Smooth muscle cell (in vitro differentiated cells): ENCODE results near the gene ARSJ. TPM values are rescaled to one million over a fixed set of nuclear protein-coding genes. Genes with fewer than 3 reads are reported as not detected.

ENCODE experiments used
- DNase-seq: peaks from one replicate; lab custom pipeline; 2025; ENCODE audit not compliant: unreplicated experiment; lab: John Stamatoyannopoulos, UW
- H2AFZ ChIP-seq: fragments of 200-600 bp; sonication (generic); 2 replicates; pipeline ENCODE4 v1.6.0; 2016; ENCODE audit warnings: antibody characterized with exemption, low read depth, mild to moderate bottlenecking
- H3F3A ChIP-seq: fragments of 200-600 bp; sonication (generic); 2 replicates; pipeline ENCODE4 v1.6.0; 2017; ENCODE audit warnings: antibody characterized with exemption, low read depth
- H3K27ac ChIP-seq: fragments of 200-600 bp; sonication (generic); 2 replicates; pipeline ENCODE4 v1.5.1; 2016; ENCODE audit warnings: low read depth, mild to moderate bottlenecking
- H3K27me3 ChIP-seq: fragments of 200-600 bp; sonication (generic); 2 replicates; pipeline ENCODE4 v1.6.1; 2016; ENCODE audit warnings: low read depth, mild to moderate bottlenecking
- H3K36me3 ChIP-seq: fragments of 200-600 bp; sonication (generic); 2 replicates; pipeline ENCODE4 v1.5.1; 2016; ENCODE audit warnings: low read depth
- H3K4me1 ChIP-seq: fragments of 200-600 bp; sonication (generic); 2 replicates; pipeline ENCODE4 v1.5.1; 2016; ENCODE audit warnings: low read depth
- H3K4me2 ChIP-seq: fragments of 200-600 bp; sonication (generic); 2 replicates; pipeline ENCODE4 v1.6.0; 2016; ENCODE audit warnings: mild to moderate bottlenecking
- H3K4me3 ChIP-seq: fragments of 200-600 bp; sonication (generic); 2 replicates; pipeline ENCODE4 v1.5.1; 2016; ENCODE audit warnings: mild to moderate bottlenecking
- H3K79me2 ChIP-seq: fragments of 200-600 bp; sonication (generic); 2 replicates; pipeline ENCODE4 v1.6.0; 2016; ENCODE audit warnings: low read depth, mild to moderate bottlenecking
- H3K9ac ChIP-seq: fragments of 200-600 bp; sonication (generic); 2 replicates; pipeline ENCODE4 v1.6.0; 2016; ENCODE audit warnings: low read depth
- H3K9me3 ChIP-seq: fragments of 200-600 bp; sonication (generic); replicated peaks from 2 replicates; pipeline ENCODE4 v1.5.1; 2016; ENCODE audit warnings: low read depth
- H4K20me1 ChIP-seq: fragments of 200-600 bp; sonication (generic); 2 replicates; pipeline ENCODE4 v1.6.0; 2016; ENCODE audit warnings: low read depth
- WGBS: methylation state at CpG from one replicate; pipeline ENCODE4 v1.1.7; 2016; ENCODE audit warnings: low lambda C conversion rate; 5-methylcytosine and 5-hydroxymethylcytosine counted together
- polyA plus RNA-seq: library from polyadenylated mRNA; unstranded; fragments of >200 nt; fragmentation: Nextera tagmentation; extraction: Ambion mirVana; gene quantifications from 2 replicates; pipeline ENCODE4 v1.2.1, GENCODE V29; 2016
- total RNA-seq: library from RNA; depleted of rRNA; stranded (reverse); fragments of >200 nt; gene quantifications from 2 replicates; pipeline ENCODE4 v1.2.3, GENCODE V29; 2014
- TF ChIP-seq, protein P1 (sequence below): fragments of 200-600 bp; sonication (generic); IDR thresholded peaks from 2 replicates; pipeline ENCODE4 v1.5.1; 2017; ENCODE audit warnings: borderline replicate concordance, mild to moderate bottlenecking, antibody characterized with exemption; ENCODE audit not compliant: insufficient read depth, poor library complexity, severe bottlenecking

The ARSJ gene
- total and polyA plus RNA-seq, 2 experiments from 2014 or later, result 7.9 to 8.8 TPM

- no peaks in the 10 kb centered on the region for H3K36me3 ChIP-seq
- H3K79me2 ChIP-seq, result peaks cover 18% of the 10 kb centered on the region
Measured at GRCh38 chr4:113967687-113968086, 11.8 kb downstream of the ARSJ start.

DNA sequence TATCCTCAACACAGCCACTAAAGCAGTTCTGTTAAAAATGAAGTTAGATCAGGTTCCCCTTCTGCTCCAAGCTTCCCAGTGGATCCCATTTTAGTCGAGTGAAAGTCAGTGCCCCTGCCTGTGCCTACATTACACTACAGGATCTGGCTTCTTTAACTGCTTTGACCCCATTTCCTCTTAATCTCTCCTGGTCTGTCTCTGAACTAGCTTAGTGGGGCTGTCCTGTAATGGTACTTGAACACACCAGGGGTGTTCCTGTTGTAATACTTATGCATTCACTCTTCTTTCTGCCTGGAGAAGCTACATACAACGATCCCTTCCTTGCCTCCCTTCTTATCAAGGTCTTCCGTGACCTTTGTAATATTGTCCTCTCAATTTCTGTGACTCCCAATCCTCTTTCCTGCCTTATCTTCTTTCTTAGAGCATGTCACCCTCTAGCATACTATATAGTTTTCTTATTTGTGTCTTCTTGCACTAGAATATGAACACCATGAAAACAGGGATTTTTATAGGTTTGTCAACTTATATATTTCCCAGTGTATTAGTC is 16.7 kb downstream of the ARSJ start:
- DNase-seq, result no peak
- Histone ChIP-seq H3K79me2 (peaks cover 10% of the 10 kb centered on the region), H3K4me3 (no peak overlapping the region), H2AFZ (no peak overlapping the region), H3K27ac (no peak overlapping the region), H3F3A (peaks cover 4% of the 10 kb centered on the region), H3K9me3 (no peaks in the 10 kb centered on the region), H3K27me3 (no peaks in the 10 kb centered on the region), H3K4me2 (no peak overlapping the region), H3K9ac (no peak overlapping the region), H3K4me1 (peaks cover 7% of the 10 kb centered on the region), H4K20me1 (no peaks in the 10 kb centered on the region), H3K36me3 (no peaks in the 10 kb centered on the region)
- TF ChIP-seq, protein P1, sequence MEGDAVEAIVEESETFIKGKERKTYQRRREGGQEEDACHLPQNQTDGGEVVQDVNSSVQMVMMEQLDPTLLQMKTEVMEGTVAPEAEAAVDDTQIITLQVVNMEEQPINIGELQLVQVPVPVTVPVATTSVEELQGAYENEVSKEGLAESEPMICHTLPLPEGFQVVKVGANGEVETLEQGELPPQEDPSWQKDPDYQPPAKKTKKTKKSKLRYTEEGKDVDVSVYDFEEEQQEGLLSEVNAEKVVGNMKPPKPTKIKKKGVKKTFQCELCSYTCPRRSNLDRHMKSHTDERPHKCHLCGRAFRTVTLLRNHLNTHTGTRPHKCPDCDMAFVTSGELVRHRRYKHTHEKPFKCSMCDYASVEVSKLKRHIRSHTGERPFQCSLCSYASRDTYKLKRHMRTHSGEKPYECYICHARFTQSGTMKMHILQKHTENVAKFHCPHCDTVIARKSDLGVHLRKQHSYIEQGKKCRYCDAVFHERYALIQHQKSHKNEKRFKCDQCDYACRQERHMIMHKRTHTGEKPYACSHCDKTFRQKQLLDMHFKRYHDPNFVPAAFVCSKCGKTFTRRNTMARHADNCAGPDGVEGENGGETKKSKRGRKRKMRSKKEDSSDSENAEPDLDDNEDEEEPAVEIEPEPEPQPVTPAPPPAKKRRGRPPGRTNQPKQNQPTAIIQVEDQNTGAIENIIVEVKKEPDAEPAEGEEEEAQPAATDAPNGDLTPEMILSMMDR, result no peak
- 93% methylated on average over 3 of the region's 3 CpGs for WGBS

More at GRCh38 chr4:113967687-113968086, 11.8 kb downstream of the ARSJ start:
- no peak overlapping the region for H2AFZ ChIP-seq
- no peak overlapping the region for H3K4me3 ChIP-seq
- H3K9ac ChIP-seq, result no peak overlapping the region
- H4K20me1 ChIP-seq, result no peaks in the 10 kb centered on the region
- H3K4me2 ChIP-seq, result no peak overlapping the region
- no peaks in the 10 kb centered on the region for H3K27me3 ChIP-seq
- H3K4me1 ChIP-seq, result no peaks in the 10 kb centered on the region
- DNase-seq, result no peak
- H3F3A ChIP-seq, result no peaks in the 10 kb centered on the region
- H3K27ac ChIP-seq, result no peak overlapping the region
- TF ChIP-seq, protein P1, result no peak
- no peaks in the 10 kb centered on the region for H3K9me3 ChIP-seq

DNA sequence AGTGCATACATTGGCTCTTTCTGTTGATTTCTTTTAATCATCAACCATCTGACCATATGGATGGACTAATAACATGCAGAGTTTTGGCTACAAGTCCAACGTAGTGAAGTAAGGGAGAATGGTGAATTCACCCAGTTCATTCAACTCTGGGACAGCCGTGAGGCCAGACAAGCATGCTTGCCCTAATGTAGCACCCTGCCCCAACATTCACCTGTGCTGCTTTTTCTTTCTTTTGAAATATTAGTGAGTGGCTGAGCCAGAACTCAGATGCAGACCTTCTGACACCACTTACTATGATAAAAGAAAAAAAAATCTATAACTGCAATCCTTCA is 17.5 kb downstream of the ARSJ start:
- Histone ChIP-seq H3K79me2 (peaks cover 4% of the 10 kb centered on the region), H3K9me3 (no peaks in the 10 kb centered on the region), H3K27me3 (no peaks in the 10 kb centered on the region), H3K27ac (no peak overlapping the region), H3K4me2 (no peak overlapping the region), H3F3A (peaks cover 5% of the 10 kb centered on the region), H4K20me1 (no peaks in the 10 kb centered on the region), H3K4me3 (no peak overlapping the region), H3K9ac (no peak overlapping the region), H2AFZ (no peak overlapping the region), H3K4me1 (peaks cover 8% of the 10 kb centered on the region), H3K36me3 (no peaks in the 10 kb centered on the region)
- WGBS, result 92% methylated on average over 2 of the region's 2 CpGs
- TF ChIP-seq, protein P1, result no peak
- no peak for DNase-seq

GRCh38 chr4:113960684-113961321 is 18.6 kb downstream of the ARSJ start:
- Histone ChIP-seq H3K4me3 (no peak overlapping the region), H3K36me3 (no peaks in the 10 kb centered on the region), H3K79me2 (peaks cover 4% of the 10 kb centered on the region), H3K27me3 (no peaks in the 10 kb centered on the region), H2AFZ (no peak overlapping the region), H3K4me1 (peaks cover 8% of the 10 kb centered on the region), H3K9me3 (no peaks in the 10 kb centered on the region), H3F3A (peaks cover 5% of the 10 kb centered on the region), H3K27ac (peak overlapping the region; percentile 93), H3K9ac (no peak overlapping the region), H3K4me2 (no peak overlapping the region), H4K20me1 (no peaks in the 10 kb centered on the region)
- no peak for DNase-seq
- 83% methylated on average over 3 of the region's 3 CpGs for WGBS
- TF ChIP-seq, protein P1, result no peak
